H9 (cell line): ENCODE measurements around the gene CCDC187. TPM values are rescaled to one million over a fixed set of nuclear protein-coding genes. Genes with fewer than 3 reads are reported as not detected.

Experiments used
- DNase-seq: peaks from one replicate; pipeline ENCODE4 v3.0.0-alpha.2; 2017
- H2AFZ ChIP-seq: one replicate; pipeline ENCODE4 v1.6.1; 2013; ENCODE audit warnings: mild to moderate bottlenecking, low read length, control low read depth, moderate library complexity
- H2AK5ac ChIP-seq: 2 replicates; pipeline ENCODE4 v1.6.1; 2013; ENCODE audit warnings: low read length, control low read depth, mixed read lengths; ENCODE audit not compliant: insufficient read length
- H2BK120ac ChIP-seq: one replicate; pipeline ENCODE4 v1.6.1; 2013; ENCODE audit warnings: low read depth, mild to moderate bottlenecking, low read length, control low read depth, inconsistent platforms; ENCODE audit not compliant: poor library complexity, severe bottlenecking
- H2BK12ac ChIP-seq: 2 replicates; pipeline ENCODE4 v1.6.1; 2013; ENCODE audit warnings: low read length, control low read depth, mixed read lengths, low read depth; ENCODE audit not compliant: insufficient read length
- H2BK15ac ChIP-seq: 2 replicates; pipeline ENCODE4 v1.6.1; 2013; ENCODE audit warnings: low read depth, low read length, control low read depth
- H2BK20ac ChIP-seq: one replicate; pipeline ENCODE4 v1.6.1; 2013; ENCODE audit warnings: low read depth, mild to moderate bottlenecking, low read length, control low read depth, inconsistent platforms; ENCODE audit not compliant: poor library complexity, severe bottlenecking
- H2BK5ac ChIP-seq: 2 replicates; pipeline ENCODE4 v1.6.1; 2013; ENCODE audit warnings: low read length, control low read depth, mixed read lengths; ENCODE audit not compliant: insufficient read length
- H3K14ac ChIP-seq: 2 replicates; pipeline ENCODE4 v1.6.1; 2013; ENCODE audit warnings: low read length, control low read depth; ENCODE audit not compliant: insufficient read depth
- H3K18ac ChIP-seq: 2 replicates; pipeline ENCODE4 v1.6.1; 2013; ENCODE audit warnings: low read depth, mild to moderate bottlenecking, mixed read lengths, low read length, control low read depth; ENCODE audit not compliant: insufficient read length
- H3K23ac ChIP-seq: 2 replicates; pipeline ENCODE4 v1.6.1; 2013; ENCODE audit warnings: low read length, control low read depth, mixed read lengths, low read depth; ENCODE audit not compliant: insufficient read length
- H3K23me2 ChIP-seq: 2 replicates; pipeline ENCODE4 v1.6.1; 2013; ENCODE audit warnings: low read depth, mild to moderate bottlenecking, mixed read lengths, low read length, control low read depth; ENCODE audit not compliant: insufficient read length, poor library complexity, severe bottlenecking
- H3K27ac ChIP-seq: 2 replicates; pipeline ENCODE4 v1.5.1; 2013; ENCODE audit warnings: low read length, control low read depth, mixed read lengths, low read depth; ENCODE audit not compliant: insufficient read length
- H3K27me3 ChIP-seq: 2 replicates; pipeline ENCODE4 v1.6.1; 2013; ENCODE audit warnings: low read length, control low read depth, inconsistent platforms; ENCODE audit not compliant: insufficient read depth
- H3K4ac ChIP-seq: 2 replicates; pipeline ENCODE4 v1.6.1; 2013; ENCODE audit warnings: low read depth, mild to moderate bottlenecking, control low read depth, inconsistent platforms, low read length, moderate library complexity
- H3K4me1 ChIP-seq: 2 replicates; pipeline ENCODE4 v1.6.1; 2013; ENCODE audit warnings: low read length, control low read depth, inconsistent platforms; ENCODE audit not compliant: insufficient read depth
- H3K4me2 ChIP-seq: 2 replicates; pipeline ENCODE4 v1.6.1; 2013; ENCODE audit warnings: low read length, control low read depth, mixed read lengths; ENCODE audit not compliant: insufficient read length, insufficient read depth
- H3K56ac ChIP-seq: 2 replicates; pipeline ENCODE4 v1.6.1; 2013; ENCODE audit warnings: low read depth, mild to moderate bottlenecking, mixed read lengths, low read length, control low read depth; ENCODE audit not compliant: insufficient read length
- H3K79me1 ChIP-seq: 2 replicates; pipeline ENCODE4 v1.6.1; 2013; ENCODE audit warnings: low read depth, mild to moderate bottlenecking, moderate library complexity, low read length, control low read depth, inconsistent platforms; ENCODE audit not compliant: insufficient read depth, poor library complexity, severe bottlenecking
- H3K79me2 ChIP-seq: 2 replicates; pipeline ENCODE4 v1.6.1; 2013; ENCODE audit warnings: low read length, control low read depth, inconsistent platforms; ENCODE audit not compliant: insufficient read depth
- H3K9ac ChIP-seq: 2 replicates; pipeline ENCODE4 v1.6.1; 2013; ENCODE audit warnings: low read length, control low read depth, mixed read lengths; ENCODE audit not compliant: insufficient read length; ENCODE audit errors: extremely low read depth
- H3K9me3 ChIP-seq: one replicate; pipeline ENCODE4 v1.6.1; 2013; ENCODE audit warnings: low read depth, low read length, inconsistent platforms; ENCODE audit not compliant: control insufficient read depth
- H3T11ph ChIP-seq: one replicate; pipeline ENCODE4 v1.6.1; 2013; ENCODE audit warnings: mild to moderate bottlenecking, low read length, control low read depth, inconsistent platforms
- H4K20me1 ChIP-seq: one replicate; pipeline ENCODE4 v1.6.1; 2013; ENCODE audit not compliant: control insufficient read depth, insufficient read length, insufficient read depth
- H4K5ac ChIP-seq: 2 replicates; pipeline ENCODE4 v1.6.1; 2013; ENCODE audit warnings: low read depth, mild to moderate bottlenecking, mixed read lengths, low read length, control low read depth; ENCODE audit not compliant: insufficient read length
- H4K8ac ChIP-seq: replicated peaks from 2 replicates; pipeline ENCODE4 v1.6.1; 2013; ENCODE audit warnings: low read length, control low read depth, mixed read lengths, low read depth; ENCODE audit not compliant: insufficient read length
- H4K91ac ChIP-seq: 2 replicates; pipeline ENCODE4 v1.6.1; 2013; ENCODE audit warnings: low read depth, mild to moderate bottlenecking, moderate library complexity, mixed read lengths, low read length, control low read depth; ENCODE audit not compliant: insufficient read length
- H3K27ac Mint-ChIP-seq, 3 experiments: 2 replicates in 2 of 3; 3 replicates in 1 of 3; pipeline ENCODE4 v1.8.0; 2020 to 2021; ENCODE audit warnings: mixed read lengths in 3 of 3, mild to moderate bottlenecking in 1 of 3, moderate library complexity in 1 of 3
- H3K27me3 Mint-ChIP-seq: 2 replicates; pipeline ENCODE4 v1.8.0; 2021; ENCODE audit warnings: low read depth, mild to moderate bottlenecking, moderate library complexity, mixed read lengths
- H3K36me3 Mint-ChIP-seq, 3 experiments: 2 replicates in 2 of 3; 3 replicates in 1 of 3; pipeline ENCODE4 v1.8.0; 2020 to 2021; ENCODE audit warnings: low read depth in 3 of 3, mixed read lengths in 3 of 3; ENCODE audit not compliant: insufficient read depth in 1 of 3
- H3K4me1 Mint-ChIP-seq, 2 experiments: 2 replicates each; pipeline ENCODE4 v1.8.0; 2020; ENCODE audit warnings: mixed read lengths in 2 of 2
- H3K4me3 Mint-ChIP-seq, 2 experiments: 2 replicates in 1 of 2; 3 replicates in 1 of 2; pipeline ENCODE4 v1.8.0; 2020 to 2021; ENCODE audit warnings: mild to moderate bottlenecking in 2 of 2, mixed read lengths in 2 of 2, moderate library complexity in 1 of 2
- H3K9me3 Mint-ChIP-seq, 2 experiments: 2 replicates in 1 of 2; 3 replicates in 1 of 2; pipeline ENCODE4 v1.8.0; 2020; ENCODE audit warnings: mild to moderate bottlenecking in 2 of 2, mixed read lengths in 2 of 2, moderate library complexity in 1 of 2
- WGBS: extraction: QIAGEN DNeasy Blood & Tissue Kit; methylation state at CpG from one replicate; pipeline ENCODE4 v1.1.7; 2013; ENCODE audit warnings: missing lambda C conversion rate, low lambda C conversion rate, mixed read lengths; ENCODE audit not compliant: insufficient read length; ENCODE audit errors: extremely low coverage; 5-methylcytosine and 5-hydroxymethylcytosine counted together
- total RNA-seq: library from RNA; stranded (reverse); gene quantifications from 2 replicates; pipeline ENCODE4 v1.2.1, GENCODE V29; 2021
- TF ChIP-seq, protein P1 (sequence below): fragments of 200-600 bp; sonication (generic); conservative IDR thresholded peaks from 3 replicates; pipeline ENCODE4 v1.8.0; 2021; ENCODE audit warnings: antibody characterized with exemption, mild to moderate bottlenecking

The CCDC187 gene
- total RNA-seq, 1 experiment from 2014 or later = 0.07 TPM

DNA sequence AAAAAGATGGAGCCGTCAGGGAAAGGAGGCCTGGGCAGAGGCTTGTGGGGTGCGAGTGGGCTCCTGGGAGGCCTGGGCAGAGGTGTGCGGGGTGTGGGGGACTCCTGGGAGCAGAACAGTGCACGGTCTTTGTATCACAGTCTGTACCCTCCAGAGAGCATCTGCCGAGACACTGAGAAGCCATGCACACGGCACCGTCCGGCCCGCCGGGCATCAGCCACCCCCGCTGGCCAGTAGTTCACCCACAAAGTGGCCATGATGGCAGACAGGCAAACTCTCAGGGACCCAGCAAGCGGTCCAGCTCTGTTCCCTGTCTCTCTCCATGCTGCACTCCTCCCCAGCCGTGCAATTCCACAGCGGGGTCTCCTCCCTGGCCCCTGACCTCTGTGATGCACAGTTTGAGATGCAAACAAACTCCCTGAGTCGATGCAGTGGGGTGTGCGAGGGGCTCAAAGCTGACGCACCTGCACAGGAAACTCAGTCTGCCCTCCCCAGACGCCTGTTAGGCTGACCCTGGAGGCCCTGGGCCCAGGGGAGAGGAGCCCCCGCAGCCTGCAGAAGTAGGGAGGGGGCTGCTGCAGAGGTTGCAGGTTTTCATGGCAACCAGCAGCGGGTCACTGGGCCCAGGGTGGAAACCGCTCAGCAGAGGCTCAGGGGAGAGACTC lies 14.3 kb upstream of the CCDC187 start:
- TF ChIP-seq, protein P1, sequence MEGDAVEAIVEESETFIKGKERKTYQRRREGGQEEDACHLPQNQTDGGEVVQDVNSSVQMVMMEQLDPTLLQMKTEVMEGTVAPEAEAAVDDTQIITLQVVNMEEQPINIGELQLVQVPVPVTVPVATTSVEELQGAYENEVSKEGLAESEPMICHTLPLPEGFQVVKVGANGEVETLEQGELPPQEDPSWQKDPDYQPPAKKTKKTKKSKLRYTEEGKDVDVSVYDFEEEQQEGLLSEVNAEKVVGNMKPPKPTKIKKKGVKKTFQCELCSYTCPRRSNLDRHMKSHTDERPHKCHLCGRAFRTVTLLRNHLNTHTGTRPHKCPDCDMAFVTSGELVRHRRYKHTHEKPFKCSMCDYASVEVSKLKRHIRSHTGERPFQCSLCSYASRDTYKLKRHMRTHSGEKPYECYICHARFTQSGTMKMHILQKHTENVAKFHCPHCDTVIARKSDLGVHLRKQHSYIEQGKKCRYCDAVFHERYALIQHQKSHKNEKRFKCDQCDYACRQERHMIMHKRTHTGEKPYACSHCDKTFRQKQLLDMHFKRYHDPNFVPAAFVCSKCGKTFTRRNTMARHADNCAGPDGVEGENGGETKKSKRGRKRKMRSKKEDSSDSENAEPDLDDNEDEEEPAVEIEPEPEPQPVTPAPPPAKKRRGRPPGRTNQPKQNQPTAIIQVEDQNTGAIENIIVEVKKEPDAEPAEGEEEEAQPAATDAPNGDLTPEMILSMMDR = no peak
- Histone ChIP-seq H3K23me2 (no peaks in the 10 kb centered on the region), H2BK12ac (no peak overlapping the region), H4K5ac (no peak overlapping the region), H2BK15ac (no peak overlapping the region), H3T11ph (no peak overlapping the region), H3K79me1 (no peaks in the 10 kb centered on the region), H3K4me2 (no peak overlapping the region), H2BK5ac (no peak overlapping the region), H2AK5ac (no peak overlapping the region), H3K23ac (no peak overlapping the region), H3K27me3 (no peaks in the 10 kb centered on the region), H3K4me1 (no peaks in the 10 kb centered on the region), H4K91ac (no peak overlapping the region), H3K4ac (no peak overlapping the region), H3K79me2 (no peaks in the 10 kb centered on the region), H4K20me1 (no peaks in the 10 kb centered on the region), H3K14ac (no peak overlapping the region), H2BK20ac (no peak overlapping the region), H3K9ac (no peak overlapping the region), H4K8ac (no peak overlapping the region), H2AFZ (no peak overlapping the region), H3K56ac (no peak overlapping the region), H3K18ac (no peak overlapping the region), H3K9me3 (no peaks in the 10 kb centered on the region), H2BK120ac (no peak overlapping the region), H3K27ac (no peak overlapping the region)
- peak overlapping the region in 1 of 3 experiments; percentile 31; a peak in 1 of 7 replicates for H3K27ac Mint-ChIP-seq
- DNase-seq = no peak
- peaks cover 5% of the 10 kb centered on the region for H3K27me3 Mint-ChIP-seq
- no CpG with 5 or more reads among the region's 21 CpGs for WGBS
- no peak overlapping the region; a peak in 1 of 5 replicates for H3K4me3 Mint-ChIP-seq
- no peaks in the 10 kb centered on the region for H3K4me1 Mint-ChIP-seq
- peaks cover 6 to 19% (median 7%) of the 10 kb centered on the region in 3 experiments; a peak in 6 of 7 replicates for H3K36me3 Mint-ChIP-seq
- H3K9me3 Mint-ChIP-seq = peaks cover 15 to 17% of the 10 kb centered on the region in 2 experiments
